HCT116 (cell line): ENCODE measurements around the gene ERBB4. TPM values are rescaled to one million over a fixed set of nuclear protein-coding genes. Genes with fewer than 3 reads are reported as not detected.

Experiments
- ATAC-seq: fragments of 200-7000 bp; cut with Tn5 transposase; 2 replicates; pipeline ENCODE4 v1.9.1; 2020; ENCODE audit warnings: mild to moderate bottlenecking, moderate library complexity
- BruUV-seq: library from RNA; stranded (reverse); fragments of 400-500 nt; replicated peaks from 2 replicates; lab custom pipeline; 2021; lab: Mats Ljungman, UMichigan
- CTCF ChIA-PET: fragments of 300-600 bp; sonication (Branson Sonifier 250); formaldehyde crosslinking; loops from one replicate; lab custom pipeline; 2021; ENCODE audit warnings: antibody characterized with exemption; lab: Charles Lee
- POLR2A ChIA-PET: fragments of 300-600, 350-600 bp; sonication (Branson Sonifier 250); formaldehyde crosslinking; loops from one replicate; lab custom pipeline; 2021; ENCODE audit warnings: antibody characterized with exemption; lab: Charles Lee
- RAD21 ChIA-PET, 2 experiments: fragments of 300-600 bp; sonication (Branson Sonifier 250); formaldehyde crosslinking; loops; one replicate each; lab custom pipeline; 2023; ENCODE audit warnings: low total read pairs in 2 of 2; ENCODE audit not compliant: uncharacterized antibody in 2 of 2, unreplicated experiment in 2 of 2, low non-redundant PET in 1 of 2; lab: Charles Lee
- DNase-seq: peaks from one replicate; pipeline ENCODE4 v3.0.0-alpha.2; 2010; ENCODE audit warnings: low read depth, low spot score
- H2AFZ ChIP-seq: fragments of 200-600 bp; shearing (Covaris generic), sonication (generic); 2 replicates; pipeline ENCODE4 v1.6.1; 2017; ENCODE audit warnings: low read depth, mixed run types, mixed read lengths, antibody characterized with exemption, low read length; ENCODE audit not compliant: poor library complexity, severe bottlenecking
- H3K27ac ChIP-seq: 2 replicates; pipeline ENCODE4 v1.5.1; 2012; ENCODE audit warnings: low read depth, low read length
- H3K27me3 ChIP-seq: fragments of 200-600 bp; sonication (generic); 2 replicates; pipeline ENCODE4 v1.6.1; 2016; ENCODE audit warnings: mixed run types, low read length, mixed read lengths; ENCODE audit not compliant: insufficient read depth
- H3K36me3 ChIP-seq, 2 experiments: fragments of 200-500 bp in 1 of 2; fragments of 200-600 bp in 1 of 2; sonication (Bioruptor generic) in 1 of 2; sonication (generic) in 1 of 2; 2 replicates each; pipeline versions ENCODE4 v1.5.1 to v1.6.1; 2014 to 2016; ENCODE audit warnings: low read length in 2 of 2, inconsistent platforms in 1 of 2, mixed read lengths in 1 of 2, mixed run types in 1 of 2; ENCODE audit not compliant: insufficient read depth in 2 of 2, control insufficient read depth in 1 of 2
- H3K4me1 ChIP-seq, 2 experiments: fragments of 200-600 bp in 1 of 2; sonication (generic) in 1 of 2; 2 replicates each; pipeline versions ENCODE4 v1.5.1 to v1.6.1; 2012 to 2017; ENCODE audit warnings: low read length in 2 of 2, inconsistent platforms in 1 of 2, mild to moderate bottlenecking in 1 of 2, mixed read lengths in 1 of 2, mixed run types in 1 of 2, moderate library complexity in 1 of 2; ENCODE audit not compliant: insufficient read depth in 2 of 2, control insufficient read depth in 1 of 2
- H3K4me2 ChIP-seq: fragments of 200-600 bp; sonication (generic); 2 replicates; pipeline ENCODE4 v1.6.1; 2017; ENCODE audit warnings: mixed run types, low read length, mixed read lengths
- H3K4me3 ChIP-seq, 2 experiments: fragments of 200-600 bp in 1 of 2; sonication (generic) in 1 of 2; replicated peaks in 1 of 2; 2 replicates each; pipeline ENCODE4 v1.5.1; 2011 to 2016; ENCODE audit warnings: low read length in 2 of 2, control low read depth in 1 of 2, low read depth in 1 of 2, mild to moderate bottlenecking in 1 of 2, mixed read lengths in 1 of 2, mixed run types in 1 of 2
- H3K79me2 ChIP-seq: fragments of 200-600 bp; sonication (generic); 2 replicates; pipeline ENCODE4 v1.6.1; 2017; ENCODE audit warnings: mild to moderate bottlenecking, mixed run types, low read length, moderate library complexity, mixed read lengths; ENCODE audit not compliant: insufficient read depth
- H3K9ac ChIP-seq: fragments of 200-600 bp; sonication (generic); 2 replicates; pipeline ENCODE4 v1.6.1; 2016; ENCODE audit warnings: low read length, mixed read lengths
- H3K9me2 ChIP-seq: fragments of 200-600 bp; sonication (generic), shearing (Covaris generic); 2 replicates; pipeline ENCODE4 v1.6.1; 2017; ENCODE audit warnings: mixed run types, mild to moderate bottlenecking, moderate library complexity; ENCODE audit not compliant: insufficient read depth
- H3K9me3 ChIP-seq, 2 experiments: fragments of 200-500 bp in 1 of 2; fragments of 200-600 bp in 1 of 2; sonication (Bioruptor generic) in 1 of 2; sonication (generic) in 1 of 2; 2 replicates each; pipeline ENCODE4 v1.6.1; 2014 to 2017; ENCODE audit warnings: low read length in 2 of 2, mixed read lengths in 2 of 2, inconsistent platforms in 1 of 2, low read depth in 1 of 2, mild to moderate bottlenecking in 1 of 2, mixed run types in 1 of 2, moderate library complexity in 1 of 2; ENCODE audit not compliant: control insufficient read depth in 1 of 2, insufficient read depth in 1 of 2
- H4K20me1 ChIP-seq: fragments of 200-600 bp; sonication (generic), shearing (Covaris generic); 2 replicates; pipeline ENCODE4 v1.6.1; 2017; ENCODE audit warnings: mixed run types, mild to moderate bottlenecking, moderate library complexity; ENCODE audit not compliant: insufficient read depth
- ATF3 ChIP-seq: IDR thresholded peaks from 2 replicates; pipeline ENCODE4 v1.6.1; 2012
- CEBPB ChIP-seq: IDR thresholded peaks from 2 replicates; pipeline ENCODE4 v1.6.1; 2012; ENCODE audit warnings: low read depth
- EGR1 ChIP-seq: IDR thresholded peaks from 2 replicates; pipeline ENCODE4 v1.6.1; 2012; ENCODE audit warnings: low read depth
- ELF1 ChIP-seq: IDR thresholded peaks from 2 replicates; pipeline ENCODE4 v1.6.1; 2012; ENCODE audit warnings: low read depth, borderline replicate concordance
- FOSL1 ChIP-seq: IDR thresholded peaks from 2 replicates; pipeline ENCODE4 v1.6.1; 2012; ENCODE audit warnings: low read depth
- POLR2A ChIP-seq: IDR thresholded peaks from 2 replicates; pipeline ENCODE4 v1.7.0; 2011; ENCODE audit warnings: borderline replicate concordance; ENCODE audit not compliant: insufficient read depth, insufficient read length; ENCODE audit errors: extremely low read depth
- POLR2AphosphoS5 ChIP-seq: IDR thresholded peaks from 2 replicates; pipeline ENCODE4 v1.6.1; 2011; ENCODE audit warnings: mild to moderate bottlenecking, low read depth, low read length, moderate library complexity
- REST ChIP-seq: IDR thresholded peaks from 2 replicates; pipeline ENCODE4 v1.6.1; 2012; ENCODE audit warnings: low read depth
- SP1 ChIP-seq: IDR thresholded peaks from 2 replicates; pipeline ENCODE4 v1.6.1; 2012; ENCODE audit warnings: low read depth
- SRF ChIP-seq: IDR thresholded peaks from 2 replicates; pipeline ENCODE4 v1.6.1; 2012; ENCODE audit warnings: low read depth
- YY1 ChIP-seq: IDR thresholded peaks from 2 replicates; pipeline ENCODE4 v1.6.1; 2011; ENCODE audit warnings: low read length, low read depth, moderate library complexity, mild to moderate bottlenecking; ENCODE audit not compliant: insufficient replicate concordance; ENCODE audit errors: extremely low read depth
- ZBTB33 ChIP-seq: IDR thresholded peaks from 2 replicates; pipeline ENCODE4 v1.6.1; 2011; ENCODE audit warnings: mild to moderate bottlenecking, low read length, moderate library complexity; ENCODE audit not compliant: insufficient replicate concordance; ENCODE audit errors: extremely low read depth
- ZFX ChIP-seq: fragments of 450-650 bp; IDR thresholded peaks from 2 replicates; pipeline ENCODE4 v1.6.1; 2017
- ZNF274 ChIP-seq: fragments of 200-500 bp; sonication (Bioruptor generic); IDR thresholded peaks from 2 replicates; pipeline ENCODE4 v1.6.1; 2014; ENCODE audit warnings: mild to moderate bottlenecking, low read depth, low read length, inconsistent platforms
- intact Hi-C: fragments of 100-400 bp; cut with micrococcal nuclease; formaldehyde crosslinking; loops from 2 replicates; pipeline ENCODE4 v1.10.0; 2022
- total RNA-seq: library from RNA; stranded (reverse); gene quantifications from one replicate; pipeline ENCODE4 v1.2.1, GENCODE V29; 2021; ENCODE audit not compliant: unreplicated experiment

The ERBB4 gene
- total RNA-seq, 1 experiment from 2014 or later = 0.10 TPM

GRCh38 chr2:211823886-211824479 lies 714.6 kb downstream of the ERBB4 start:
- no peak overlapping the region for H3K4me3 ChIP-seq
- no peaks in the 10 kb centered on the region for H3K9me2 ChIP-seq
- no TSS peak for BruUV-seq
- no peaks in the 10 kb centered on the region for H3K27me3 ChIP-seq
- TF ChIP-seq ZNF274 = no peak
- TF ChIP-seq FOSL1 = no peak
- TF ChIP-seq POLR2A = no peak
- no peak for TF ChIP-seq REST
- TF ChIP-seq CEBPB = no peak
- TF ChIP-seq YY1 = no peak
- no peak for TF ChIP-seq EGR1
- no peak for TF ChIP-seq ZBTB33
- no peak for TF ChIP-seq ATF3
- TF ChIP-seq ZFX = no peak
- TF ChIP-seq SRF = no peak
- TF ChIP-seq ELF1 = no peak
- no peak for TF ChIP-seq SP1
- no peak for TF ChIP-seq POLR2AphosphoS5
- DNase-seq (no peak), ATAC-seq (no peak)
- ChIA-PET POLR2A (no interaction called here), RAD21 (no interaction called here), CTCF (no interaction called here)
- H3K27ac ChIP-seq = no peak overlapping the region
- H3K4me2 ChIP-seq = no peak overlapping the region
- H3K36me3 ChIP-seq = no peaks in the 10 kb centered on the region
- intact Hi-C loops = no loop called here
- H3K9me3 ChIP-seq = no peaks in the 10 kb centered on the region
- H4K20me1 ChIP-seq = no peaks in the 10 kb centered on the region
- no peaks in the 10 kb centered on the region for H3K4me1 ChIP-seq
- no peaks in the 10 kb centered on the region for H3K79me2 ChIP-seq
- no peak overlapping the region for H3K9ac ChIP-seq
- no peak overlapping the region for H2AFZ ChIP-seq
